Lung (tissue), 12 donors: ENCODE results near the gene FN3K. TPM values are rescaled to one million over a fixed set of nuclear protein-coding genes. Genes with fewer than 3 reads are reported as not detected.
A peak's percentile ranks its signal among the peaks of the same experiment; 100 is the strongest.

ENCODE experiments used
- ATAC-seq: fragments of 200-7000 bp; cut with Tn5 transposase; one replicate; pipeline ENCODE4 v1.9.1; 2020; ENCODE audit warnings: moderate number of reproducible peaks; ENCODE audit not compliant: insufficient read depth, low FRiP score
- DNase-seq, 3 donors: peaks; one replicate each; pipeline ENCODE4 v3.0.0-alpha.2; 2013 to 2017
- H3K27ac ChIP-seq, 2 donors: one replicate each; pipeline ENCODE4 v1.5.1; 2013; ENCODE audit warnings: mild to moderate bottlenecking in 2 of 2, moderate library complexity in 2 of 2, control low read depth in 1 of 2, inconsistent platforms in 1 of 2, low read depth in 1 of 2, low read length in 1 of 2
- H3K27me3 ChIP-seq, 3 donors: one replicate each; pipeline ENCODE4 v1.5.1; 2013; ENCODE audit warnings: low read length in 2 of 3; ENCODE audit not compliant: control insufficient read depth in 3 of 3, insufficient read depth in 3 of 3
- H3K36me3 ChIP-seq, 4 donors: one replicate each; pipeline ENCODE4 v1.5.1; 2013; ENCODE audit warnings: low read length in 4 of 4, mild to moderate bottlenecking in 1 of 4, moderate library complexity in 1 of 4; ENCODE audit not compliant: control insufficient read depth in 4 of 4, insufficient read depth in 4 of 4
- H3K4me1 ChIP-seq, 5 donors: one replicate each; pipeline ENCODE4 v1.5.1; 2013; ENCODE audit warnings: low read length in 5 of 5, mild to moderate bottlenecking in 2 of 5, moderate library complexity in 1 of 5; ENCODE audit not compliant: control insufficient read depth in 5 of 5, insufficient read depth in 5 of 5
- H3K4me3 ChIP-seq: one replicate; pipeline ENCODE4 v1.5.1; 2013; ENCODE audit warnings: mild to moderate bottlenecking, control low read depth, moderate library complexity
- H3K9ac ChIP-seq, 2 donors: one replicate each; pipeline ENCODE4 v1.5.1; 2013; ENCODE audit warnings: low read length in 2 of 2, control low read depth in 1 of 2; ENCODE audit not compliant: insufficient read depth in 1 of 2
- H3K9me3 ChIP-seq, 4 donors: one replicate each; pipeline ENCODE4 v1.5.1; 2013; ENCODE audit warnings: low read length in 3 of 4, mild to moderate bottlenecking in 1 of 4, moderate library complexity in 1 of 4; ENCODE audit not compliant: control insufficient read depth in 4 of 4, insufficient read depth in 3 of 4
- WGBS, 2 donors: extraction: QIAGEN DNeasy Blood & Tissue Kit; methylation state at CpG; one replicate each; pipeline ENCODE4 v1.1.7; 2013; 5-methylcytosine and 5-hydroxymethylcytosine counted together
- polyA plus RNA-seq, 2 donors: library from polyadenylated mRNA; stranded (reverse); fragments of 200-250 nt; gene quantifications; one replicate each; pipeline ENCODE4 v1.2.1, GENCODE V29; 2013
- total RNA-seq, 2 donors: library from RNA; depleted of rRNA in 1 of 2; stranded (reverse); fragments of >200 nt in 1 of 2; gene quantifications; one replicate each; pipeline ENCODE4 v1.2.1, GENCODE V29; 2014 to 2021
- TF ChIP-seq, protein P1 (sequence below): IDR thresholded peaks from 2 replicates; pipeline ENCODE4 v1.5.1; 2012; ENCODE audit warnings: mild to moderate bottlenecking; ENCODE audit errors: control extremely low read depth, extremely low read depth
- donor health status: control.
- donor health status: control.
- donor health status: Bipolar disorder and iron deficiency.
- donor health status: healthy.
- donor health status: DM: yes; HTN: yes; CAD: no.

The FN3K gene
- total and polyA plus RNA-seq, 4 donors: 5.0 to 21.0 (median 16.4) TPM

DNA sequence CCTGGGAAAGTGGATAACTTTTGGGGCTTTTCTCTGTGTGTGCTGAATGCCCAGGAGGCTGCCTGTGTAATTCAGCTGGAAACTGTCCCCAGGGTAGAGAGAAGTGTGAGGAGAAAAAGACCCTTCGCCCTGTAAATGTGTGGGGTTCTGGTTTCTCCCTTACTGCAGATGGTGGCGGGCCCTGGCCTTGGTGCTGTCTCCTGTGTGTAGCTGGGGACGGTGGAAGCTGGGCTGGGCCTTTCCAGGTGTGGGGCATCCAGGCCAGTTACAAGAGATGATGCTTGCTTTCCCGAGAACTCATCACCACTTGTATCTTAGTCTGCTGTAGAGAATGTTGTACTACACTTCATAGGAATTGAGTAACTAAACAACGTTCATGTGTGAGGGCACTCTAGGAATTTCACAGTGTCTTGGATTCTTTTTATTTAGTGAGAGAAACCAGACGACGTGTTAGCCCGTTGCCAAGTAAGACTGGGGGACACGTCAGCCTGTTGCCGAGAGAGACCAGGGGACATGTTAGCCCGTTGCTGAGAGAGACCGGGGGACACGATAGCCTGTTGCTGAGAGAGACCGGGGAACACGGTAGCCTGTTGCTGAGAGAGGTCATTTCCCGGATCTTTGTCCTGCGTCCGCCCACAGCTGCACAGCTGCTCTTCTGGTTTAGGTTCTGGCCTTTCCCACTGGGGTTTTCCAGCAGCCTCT is 59.5 kb downstream of the FN3K start:
- ATAC-seq: no peak

DNA sequence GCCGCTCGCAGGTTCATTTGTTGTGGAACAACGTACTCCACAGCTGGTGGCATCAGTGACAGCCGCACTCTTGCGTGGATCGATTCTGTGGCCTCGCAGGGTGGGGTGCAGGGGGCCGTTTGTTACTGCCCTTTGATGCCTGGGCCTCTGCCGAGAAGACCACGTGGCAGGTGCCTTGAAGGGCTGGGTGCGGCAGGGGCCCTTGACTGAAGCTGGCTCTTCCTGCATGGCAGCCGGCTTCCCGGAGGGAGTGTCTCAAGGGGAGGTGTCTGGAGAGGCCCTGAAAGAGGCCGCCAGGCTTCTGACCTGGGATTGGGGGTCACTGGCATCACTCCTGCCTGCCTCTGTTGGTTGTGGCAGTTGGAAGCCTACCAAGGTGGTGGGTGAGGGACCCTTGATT is 60.2 kb downstream of the FN3K start:
- Histone ChIP-seq H3K9me3 (no peaks in the 10 kb centered on the region), H3K27me3 (no peaks in the 10 kb centered on the region), H3K9ac (no peak overlapping the region), H3K4me1 (peaks cover 0 to 5% (median 0%) of the 10 kb centered on the region in 5 donors), H3K4me3 (no peak overlapping the region), H3K27ac (peak overlapping the region in 1 of 2 donors; percentile 15), H3K36me3 (peaks cover 0 to 21% (median 6%) of the 10 kb centered on the region in 4 donors)
- DNase-seq (no peak), ATAC-seq (no peak)
- 80 to 91% methylated on average over 14 of the region's 14 CpGs for WGBS, 2 donors
- TF ChIP-seq, protein P1, sequence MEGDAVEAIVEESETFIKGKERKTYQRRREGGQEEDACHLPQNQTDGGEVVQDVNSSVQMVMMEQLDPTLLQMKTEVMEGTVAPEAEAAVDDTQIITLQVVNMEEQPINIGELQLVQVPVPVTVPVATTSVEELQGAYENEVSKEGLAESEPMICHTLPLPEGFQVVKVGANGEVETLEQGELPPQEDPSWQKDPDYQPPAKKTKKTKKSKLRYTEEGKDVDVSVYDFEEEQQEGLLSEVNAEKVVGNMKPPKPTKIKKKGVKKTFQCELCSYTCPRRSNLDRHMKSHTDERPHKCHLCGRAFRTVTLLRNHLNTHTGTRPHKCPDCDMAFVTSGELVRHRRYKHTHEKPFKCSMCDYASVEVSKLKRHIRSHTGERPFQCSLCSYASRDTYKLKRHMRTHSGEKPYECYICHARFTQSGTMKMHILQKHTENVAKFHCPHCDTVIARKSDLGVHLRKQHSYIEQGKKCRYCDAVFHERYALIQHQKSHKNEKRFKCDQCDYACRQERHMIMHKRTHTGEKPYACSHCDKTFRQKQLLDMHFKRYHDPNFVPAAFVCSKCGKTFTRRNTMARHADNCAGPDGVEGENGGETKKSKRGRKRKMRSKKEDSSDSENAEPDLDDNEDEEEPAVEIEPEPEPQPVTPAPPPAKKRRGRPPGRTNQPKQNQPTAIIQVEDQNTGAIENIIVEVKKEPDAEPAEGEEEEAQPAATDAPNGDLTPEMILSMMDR: no peak

More for the DNA sequence above, 59.5 kb downstream of the FN3K start:
- Histone ChIP-seq H3K27me3 (no peaks in the 10 kb centered on the region), H3K9ac (no peak overlapping the region), H3K27ac (no peak overlapping the region), H3K4me1 (peaks cover 0 to 5% (median 0%) of the 10 kb centered on the region in 5 donors), H3K4me3 (no peak overlapping the region), H3K36me3 (peaks cover 0 to 18% (median 4%) of the 10 kb centered on the region in 4 donors), H3K9me3 (no peaks in the 10 kb centered on the region)
- no peak for DNase-seq
- TF ChIP-seq, protein P1: no peak
- WGBS, 2 donors: 88 to 91% methylated on average over 18 of the region's 18 CpGs

DNA sequence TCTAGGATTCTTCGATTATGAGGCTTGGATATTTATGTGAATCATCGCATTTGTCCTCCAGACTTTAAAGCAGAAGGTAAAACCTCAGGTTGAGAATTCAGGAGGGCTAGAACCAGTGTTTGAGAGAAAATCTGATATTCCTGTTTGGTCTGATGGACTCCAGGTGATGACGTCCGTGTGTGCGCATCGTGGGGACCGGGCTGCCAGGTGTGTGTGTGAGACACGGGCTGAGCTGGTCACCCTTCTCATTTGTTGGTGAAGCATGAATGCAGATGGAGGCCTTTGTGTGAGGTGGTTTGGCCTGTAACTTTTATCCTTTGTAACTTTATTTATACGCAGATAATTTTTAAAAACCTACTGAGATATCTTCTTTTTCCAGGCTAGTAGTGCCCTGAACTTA is 61.6 kb downstream of the FN3K start:
- 96 to 99% methylated on average over 9 of the region's 9 CpGs for WGBS, 2 donors
- H3K36me3 ChIP-seq: peaks cover 0 to 17% (median 8%) of the 10 kb centered on the region in 4 donors

More for the DNA sequence above, 61.6 kb downstream of the FN3K start:
- H3K27me3 ChIP-seq: no peaks in the 10 kb centered on the region
- H3K27ac ChIP-seq: no peak overlapping the region
- H3K4me3 ChIP-seq: no peak overlapping the region
- H3K9me3 ChIP-seq: peaks cover 0 to 4% (median 0%) of the 10 kb centered on the region in 4 donors
- H3K9ac ChIP-seq: no peak overlapping the region
- TF ChIP-seq, protein P1: no peak
- DNase-seq (no peak), ATAC-seq (no peak)
- peaks cover 0 to 5% (median 0%) of the 10 kb centered on the region in 5 donors for H3K4me1 ChIP-seq
